ENCODE data around the gene CACNG6.

Gene CACNG6

DNA sequence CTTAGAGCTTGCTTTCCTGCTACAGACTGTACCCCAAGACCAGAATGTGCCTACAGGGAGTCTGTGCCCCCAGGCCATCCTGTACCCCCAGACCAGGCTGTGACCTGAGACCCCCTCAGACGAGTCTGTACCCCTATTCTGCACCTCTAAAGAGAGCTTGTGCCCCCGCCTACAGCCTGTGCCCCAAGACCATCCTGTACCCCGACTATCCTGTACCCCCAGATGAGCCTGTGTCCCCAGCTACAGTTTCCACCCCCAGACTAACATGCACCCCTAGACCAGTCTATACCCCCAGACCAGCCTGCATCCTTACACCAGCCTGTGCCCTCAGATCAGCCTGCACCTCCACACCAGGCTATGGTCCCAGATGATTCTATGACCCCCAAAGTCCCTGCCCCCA lies 2.0 kb downstream of the CACNG6 start:
- in situ Hi-C loops (cut with MboI; ENCODE audit: low pct_unique_long_range_greater_than_20kb, low sequenced_read_pairs) = no loop called here
- no peak for DNase-seq

DNA sequence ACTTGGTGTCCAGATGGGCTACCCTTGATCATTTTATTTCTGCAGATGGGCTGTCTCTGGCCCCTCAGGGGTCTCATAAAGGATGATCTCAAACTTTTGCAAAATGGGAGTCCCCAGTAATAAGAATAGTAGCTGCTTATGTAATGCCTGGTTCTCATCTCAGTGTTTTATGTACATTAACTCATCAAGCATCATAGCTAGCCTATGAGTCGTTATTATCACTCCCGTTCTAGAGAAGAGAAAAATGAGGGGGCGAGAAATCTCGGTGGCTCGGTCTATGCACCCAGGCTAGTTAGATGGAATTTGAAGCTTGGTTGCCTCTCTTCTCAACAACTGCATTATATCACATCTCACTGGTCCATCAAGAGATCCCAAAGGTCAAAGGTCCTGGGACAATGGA lies 3.4 kb downstream of the CACNG6 start:
- in situ Hi-C loops (cut with MboI; ENCODE audit: low pct_unique_long_range_greater_than_20kb, low sequenced_read_pairs) = no loop called here
- DNase-seq = no peak

DNA sequence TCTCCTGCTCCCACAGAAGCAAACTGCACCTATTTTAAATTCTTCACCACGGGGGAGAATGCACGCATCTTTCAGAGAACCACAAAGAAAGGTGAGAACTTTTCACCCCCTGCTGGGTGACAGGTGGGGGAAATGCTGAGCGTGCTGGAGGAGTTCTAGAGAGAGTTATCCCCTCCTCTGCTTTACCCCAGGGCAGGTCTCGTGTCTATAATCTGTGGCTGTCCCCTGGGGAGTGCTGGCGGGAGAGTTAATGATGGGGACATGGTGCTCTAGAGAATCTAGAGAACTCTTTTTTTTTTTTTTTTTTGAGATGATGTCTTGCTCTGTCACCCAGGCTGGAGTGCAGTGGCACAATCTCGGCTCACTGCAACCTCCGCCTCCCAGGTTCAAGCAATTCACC lies 6.8 kb downstream of the CACNG6 start:
- in situ Hi-C loops (cut with MboI; ENCODE audit: low pct_unique_long_range_greater_than_20kb, low sequenced_read_pairs) = no loop called here
- DNase-seq = no peak

DNA sequence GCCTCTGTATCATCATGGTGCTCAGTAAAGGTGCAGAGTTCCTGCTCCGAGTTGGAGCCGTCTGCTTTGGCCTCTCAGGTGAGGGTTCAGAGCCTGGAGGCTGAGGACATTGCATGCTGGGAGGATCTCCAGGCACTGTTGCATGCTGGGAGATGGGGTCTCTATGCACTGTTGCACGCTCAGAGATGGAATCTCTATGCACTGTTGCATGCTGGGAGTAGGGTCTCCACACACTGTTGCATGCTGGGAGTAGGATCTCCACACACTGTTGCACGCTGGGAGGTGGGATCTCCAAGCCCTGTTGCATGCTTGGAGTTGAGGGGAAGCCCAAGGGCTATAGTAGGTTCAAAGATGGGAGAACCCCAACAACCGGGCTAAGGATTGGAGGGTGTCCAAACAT lies 8.3 kb downstream of the CACNG6 start:
- in situ Hi-C loops (cut with MboI; ENCODE audit: low pct_unique_long_range_greater_than_20kb, low sequenced_read_pairs) = no loop called here
- DNase-seq = no peak

DNA sequence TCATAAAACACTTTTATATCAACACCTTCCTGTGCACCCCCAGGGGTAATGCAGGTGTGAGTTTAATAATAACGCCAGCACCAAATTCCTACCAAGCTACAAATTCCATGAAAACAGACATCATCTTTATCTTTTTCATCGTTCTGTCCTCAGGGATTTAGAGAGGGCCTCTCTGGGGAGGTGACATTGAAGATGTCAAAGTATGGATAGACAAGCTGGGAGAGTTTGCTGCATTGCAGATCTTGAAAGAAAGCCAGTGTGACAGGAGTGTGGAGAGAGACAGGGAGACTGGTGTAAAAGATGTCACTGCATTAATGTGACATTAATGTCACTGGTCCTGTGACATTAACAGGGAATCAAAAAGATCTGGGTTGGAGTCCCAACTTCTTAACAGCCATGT lies 10.1 kb downstream of the CACNG6 start:
- in situ Hi-C loops (cut with MboI; ENCODE audit: low pct_unique_long_range_greater_than_20kb, low sequenced_read_pairs) = no loop called here
- DNase-seq = no peak

DNA sequence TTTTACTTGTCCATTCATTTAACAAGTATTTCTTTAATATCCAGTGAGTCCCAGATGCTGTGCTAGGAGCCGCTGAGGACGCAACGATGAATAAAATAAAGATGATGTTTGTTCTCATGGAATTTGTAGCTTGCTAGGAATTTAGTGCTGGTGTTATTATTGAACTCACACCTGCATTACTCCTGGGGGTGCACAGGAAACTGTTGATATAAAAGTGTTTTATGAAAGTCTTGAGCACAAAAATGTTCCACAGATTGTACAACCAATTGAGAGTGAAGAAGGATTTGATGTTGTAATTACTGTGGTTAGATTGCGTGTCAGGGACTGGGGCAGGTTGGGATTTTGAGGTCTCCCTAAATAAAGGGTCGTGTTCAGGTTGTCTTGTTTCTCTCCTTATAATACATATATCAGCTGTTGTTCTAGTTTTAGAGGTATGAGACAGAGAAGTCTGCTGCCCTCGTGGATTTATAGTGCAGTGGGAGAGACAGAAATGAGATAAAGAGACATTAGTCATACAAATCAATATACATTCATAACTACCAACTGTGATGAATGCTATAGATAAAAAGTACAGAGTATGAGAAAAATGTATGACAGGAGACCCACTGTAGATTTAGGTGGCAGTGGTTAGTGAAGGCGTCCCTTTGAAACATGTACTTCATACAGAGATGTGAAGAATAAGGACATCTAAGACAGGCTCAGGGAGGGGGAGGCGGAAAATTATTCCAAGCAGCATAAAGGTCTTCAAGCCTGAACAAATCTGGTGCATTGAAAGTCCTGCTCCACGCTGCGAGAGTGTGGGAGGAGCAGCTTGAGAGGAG lies 11.3 kb downstream of the CACNG6 start:
- no peak for DNase-seq
- in situ Hi-C loops (cut with MboI; ENCODE audit: low pct_unique_long_range_greater_than_20kb, low sequenced_read_pairs) = no loop called here

DNA sequence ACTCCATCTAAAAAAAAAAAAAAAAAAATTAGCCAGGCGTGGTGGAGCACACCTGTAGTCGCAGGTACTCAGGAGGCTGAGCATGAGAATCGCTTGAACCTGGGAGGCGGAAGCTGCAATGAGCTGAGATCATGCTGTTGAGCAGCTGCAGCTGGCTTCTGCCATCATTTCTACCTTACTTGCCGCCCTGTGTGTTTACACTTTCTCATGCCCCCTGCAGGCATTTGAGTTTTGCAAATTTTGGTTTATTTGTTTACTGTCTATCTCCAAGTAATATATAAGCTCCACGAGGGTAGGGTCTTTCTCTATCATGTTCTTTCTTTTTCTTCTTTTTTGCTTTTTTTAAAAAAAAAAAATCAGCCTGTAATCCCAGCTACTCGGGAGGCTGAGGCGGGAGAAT lies 18.0 kb downstream of the CACNG6 start:
- no peak for DNase-seq

DNA sequence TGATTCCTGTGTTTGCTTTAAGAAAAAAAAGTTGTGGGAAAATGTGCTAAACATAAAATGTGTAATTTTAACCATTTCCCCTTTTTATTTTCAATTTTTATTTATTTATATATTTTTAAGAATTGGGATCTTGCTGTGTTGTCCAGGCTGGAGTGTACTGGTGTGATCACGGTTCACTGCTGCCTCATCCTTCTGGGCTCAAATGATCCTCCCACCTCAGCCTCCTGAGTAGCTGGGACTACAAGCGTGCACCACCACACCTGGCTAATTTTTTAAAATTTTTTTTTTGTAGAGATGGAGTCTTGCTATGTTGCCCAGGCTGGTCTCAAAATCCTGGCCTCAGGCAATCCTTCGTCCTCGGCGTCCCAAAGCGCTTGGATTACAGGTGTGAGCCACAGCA lies 19.0 kb downstream of the CACNG6 start:
- in situ Hi-C loops (cut with MboI; ENCODE audit: low pct_unique_long_range_greater_than_20kb, low sequenced_read_pairs) = no loop called here
- DNase-seq = no peak

More for the DNA sequence above, 18.0 kb downstream of the CACNG6 start:
- in situ Hi-C loops (cut with MboI; ENCODE audit: low pct_unique_long_range_greater_than_20kb, low sequenced_read_pairs) = no loop called here

DNA sequence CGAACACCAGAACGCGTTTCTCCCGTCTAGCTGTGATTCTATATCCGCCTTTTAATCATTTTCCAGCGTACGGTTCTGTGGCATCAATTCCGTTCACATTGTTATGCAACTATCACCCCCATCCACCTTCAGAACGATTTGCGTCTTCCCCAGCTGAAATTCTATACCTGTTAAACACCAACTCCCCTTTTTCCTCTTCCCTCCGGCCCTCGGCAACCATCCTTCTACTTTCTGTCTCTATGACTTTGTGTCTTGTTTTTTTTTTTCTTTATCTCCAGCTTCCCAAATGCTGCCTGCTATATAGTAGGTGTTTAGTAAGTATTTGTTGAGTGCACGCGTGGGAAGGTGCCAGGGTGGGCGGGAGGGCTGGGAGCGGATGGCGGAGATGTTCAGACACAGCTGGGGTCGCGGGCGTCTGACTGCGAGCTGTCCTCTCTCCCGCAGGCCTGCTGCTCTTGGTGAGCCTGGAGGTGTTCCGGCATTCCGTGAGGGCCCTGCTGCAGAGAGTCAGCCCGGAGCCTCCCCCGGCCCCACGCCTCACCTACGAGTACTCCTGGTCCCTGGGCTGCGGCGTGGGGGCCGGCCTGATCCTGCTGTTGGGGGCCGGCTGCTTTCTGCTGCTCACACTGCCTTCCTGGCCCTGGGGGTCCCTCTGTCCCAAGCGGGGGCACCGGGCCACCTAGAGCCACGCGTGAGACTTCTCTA lies 20.2 kb downstream of the CACNG6 start:
- DNase-seq = no peak
- in situ Hi-C loops (cut with MboI; ENCODE audit: low pct_unique_long_range_greater_than_20kb, low sequenced_read_pairs) = no loop called here

DNA sequence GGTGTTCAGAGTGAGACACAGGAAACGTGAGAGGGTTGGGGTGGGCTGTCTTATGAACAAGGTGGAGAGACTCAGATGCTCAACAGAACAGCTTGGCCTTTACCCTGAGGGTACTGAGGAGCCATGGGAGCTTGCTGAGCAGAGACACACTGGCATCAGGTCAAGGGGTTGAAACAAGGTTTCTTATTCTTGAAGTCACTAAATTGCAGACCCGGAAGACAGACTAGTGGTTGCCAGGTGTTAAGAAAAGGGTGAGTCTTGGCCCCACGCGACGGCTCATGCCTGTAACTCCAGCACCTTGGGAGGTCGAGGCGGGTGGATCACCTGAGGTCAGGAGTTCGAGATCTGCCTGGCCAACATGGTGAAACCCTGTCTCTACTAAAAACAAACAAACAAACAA lies 22.4 kb downstream of the CACNG6 start:
- DNase-seq = no peak
- in situ Hi-C loops (cut with MboI; ENCODE audit: low pct_unique_long_range_greater_than_20kb, low sequenced_read_pairs) = no loop called here

DNA sequence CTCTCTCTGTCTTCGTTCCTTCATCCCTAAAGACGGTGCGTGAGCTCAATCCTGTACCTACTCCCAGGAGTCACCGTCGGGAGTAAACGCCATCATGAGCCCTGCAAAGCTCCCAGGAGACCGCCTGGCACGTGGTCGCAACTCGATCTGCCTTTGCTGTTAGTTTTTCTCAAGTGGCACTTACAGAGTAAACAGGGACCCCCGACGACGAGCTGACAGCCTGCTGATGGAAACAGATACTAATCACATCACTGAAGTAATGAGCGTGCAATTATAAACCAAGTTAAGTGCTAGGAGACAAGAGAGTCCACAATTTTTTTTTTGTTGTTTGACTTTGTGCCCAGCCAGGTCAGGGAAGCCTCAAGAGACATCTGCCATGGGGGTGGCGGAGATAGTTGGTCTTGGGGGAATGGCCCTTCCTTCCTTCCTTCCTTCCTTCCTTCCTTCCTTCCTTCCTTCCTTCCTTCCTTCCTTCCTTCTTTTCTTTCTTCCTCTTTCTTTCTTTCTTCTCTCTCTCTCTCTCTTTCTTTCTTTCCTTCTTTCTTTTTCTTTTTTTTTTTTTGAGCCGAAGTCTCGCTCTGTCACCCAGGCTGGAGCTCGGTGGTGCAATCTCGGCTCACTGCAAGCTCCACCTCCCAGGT lies 23.6 kb downstream of the CACNG6 start:
- no peak for DNase-seq
- in situ Hi-C loops (cut with MboI; ENCODE audit: low pct_unique_long_range_greater_than_20kb, low sequenced_read_pairs) = no loop called here

DNA sequence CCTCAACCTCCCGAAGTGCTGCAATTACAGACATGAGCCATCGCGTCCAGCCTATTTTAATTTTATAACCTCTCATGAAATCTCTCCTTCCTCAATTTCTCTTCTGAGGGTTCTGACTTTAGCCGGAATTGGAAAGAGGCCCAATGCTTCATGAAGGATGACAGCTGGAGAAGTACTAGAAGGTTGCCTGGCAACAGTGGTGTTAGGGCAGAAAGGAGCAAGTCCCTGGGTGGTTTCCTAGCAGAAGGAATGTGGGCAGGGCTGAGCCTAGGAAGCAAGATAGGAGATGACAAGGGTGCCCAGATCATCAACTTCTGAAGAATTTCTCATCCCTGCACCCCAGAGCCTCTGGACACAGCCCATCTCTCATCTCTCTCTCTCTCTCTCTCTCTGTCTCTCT lies 25.8 kb downstream of the CACNG6 start:
- in situ Hi-C loops (cut with MboI; ENCODE audit: low pct_unique_long_range_greater_than_20kb, low sequenced_read_pairs) = no loop called here
- DNase-seq = no peak

DNA sequence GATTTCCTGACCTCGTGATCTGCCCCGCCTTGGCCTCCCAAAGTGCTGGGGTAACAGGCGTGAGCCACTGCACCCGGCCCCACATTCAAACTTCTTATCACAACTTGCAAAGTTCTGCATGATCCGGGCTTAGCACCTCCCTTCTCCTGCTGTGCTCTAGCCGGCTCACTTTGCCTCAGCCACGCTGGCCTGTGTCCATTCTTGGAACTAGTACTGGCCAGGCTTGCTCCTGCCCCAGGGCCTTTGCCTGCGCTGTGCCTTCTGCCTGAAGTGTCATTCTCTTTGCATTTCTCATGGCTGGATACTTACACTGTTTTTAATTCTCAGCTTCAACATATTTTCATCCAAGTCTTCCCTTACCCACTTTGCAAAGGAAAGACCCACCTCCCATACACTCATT lies 29.9 kb downstream of the CACNG6 start:
- no peak for DNase-seq
- in situ Hi-C loops (cut with MboI; ENCODE audit: low pct_unique_long_range_greater_than_20kb, low sequenced_read_pairs) = no loop called here

DNA sequence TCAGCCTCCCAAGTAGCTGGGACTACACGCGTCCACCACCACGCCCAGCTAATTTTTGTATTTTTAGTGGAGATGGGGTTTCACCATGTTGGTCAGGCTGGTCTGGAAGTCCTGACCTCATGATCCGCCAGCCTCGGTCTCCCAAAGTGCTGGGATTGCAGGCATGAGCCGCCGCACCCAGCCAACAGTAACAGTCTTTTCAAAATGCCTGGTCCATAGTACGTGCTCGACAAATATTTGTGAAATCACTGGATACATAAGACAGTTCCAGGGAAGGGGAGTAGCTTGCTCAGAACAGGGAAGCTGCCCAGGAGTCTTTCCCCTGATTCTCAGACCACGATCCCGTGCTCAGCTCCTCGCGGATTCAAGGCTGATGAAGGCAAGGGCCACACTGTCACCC lies 30.5 kb downstream of the CACNG6 start:
- no peak for DNase-seq
- in situ Hi-C loops (cut with MboI; ENCODE audit: low pct_unique_long_range_greater_than_20kb, low sequenced_read_pairs) = no loop called here

DNA sequence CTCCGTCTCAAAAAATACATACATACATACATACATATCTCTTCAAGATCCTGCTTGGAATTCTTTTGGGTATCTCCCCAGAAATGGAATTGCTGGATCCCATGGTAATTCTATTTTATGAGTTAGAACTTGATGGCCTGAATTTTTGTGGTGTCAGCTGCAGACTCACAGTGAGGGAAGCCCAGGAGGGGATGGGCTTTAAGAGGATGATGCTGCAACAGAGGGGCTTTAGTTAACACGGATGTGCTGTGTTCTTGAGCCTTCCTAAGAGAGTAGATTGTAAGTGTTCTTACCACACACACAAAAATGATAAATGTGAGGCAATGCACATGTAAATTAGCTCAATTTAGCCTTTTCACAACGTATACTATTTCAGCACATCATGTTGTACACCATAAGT lies 31.8 kb downstream of the CACNG6 start:
- no peak for DNase-seq
- in situ Hi-C loops (cut with MboI; ENCODE audit: low pct_unique_long_range_greater_than_20kb, low sequenced_read_pairs) = no loop called here

DNA sequence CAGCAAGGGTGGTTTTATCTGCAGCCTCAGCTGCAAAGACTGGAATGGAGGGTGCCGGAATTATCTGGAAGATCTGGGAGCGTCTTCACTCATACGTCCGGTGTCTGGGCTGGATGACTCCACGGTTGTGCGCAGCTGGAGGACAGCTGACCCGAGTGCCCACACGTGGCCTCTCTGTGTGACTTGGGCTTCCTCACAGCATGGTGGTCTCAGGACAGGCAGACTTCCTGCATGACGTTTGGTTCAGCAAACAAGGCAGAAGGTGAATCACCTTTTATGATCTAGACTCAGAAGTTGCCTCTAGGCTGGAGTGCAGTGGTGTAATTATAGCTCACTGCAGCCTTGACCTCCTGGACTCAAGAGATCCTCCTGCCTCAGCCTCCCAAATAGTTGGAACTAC lies 33.2 kb downstream of the CACNG6 start:
- in situ Hi-C loops (cut with MboI; ENCODE audit: low pct_unique_long_range_greater_than_20kb, low sequenced_read_pairs) = no loop called here
- DNase-seq = no peak

DNA sequence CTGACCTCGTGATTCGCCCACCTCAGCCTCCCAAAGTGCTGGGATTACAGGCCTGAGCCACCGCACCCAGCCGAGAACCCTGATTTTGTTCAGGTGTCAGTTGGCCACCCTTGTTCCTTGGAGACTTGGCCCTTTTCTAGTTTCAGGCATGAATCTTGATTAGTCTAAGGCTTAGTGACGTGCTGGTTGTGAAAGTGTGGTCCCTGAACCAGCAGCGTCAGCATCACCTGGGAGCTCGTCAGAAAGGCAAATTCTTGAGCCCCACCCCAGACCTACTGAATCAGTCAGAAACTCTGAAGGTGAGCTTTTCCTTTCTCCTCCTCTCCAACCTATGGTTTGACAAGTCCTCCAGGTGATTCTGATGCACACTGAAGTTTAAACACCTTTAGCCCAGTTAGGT lies 35.2 kb downstream of the CACNG6 start:
- DNase-seq = no peak
- in situ Hi-C loops (cut with MboI; ENCODE audit: low pct_unique_long_range_greater_than_20kb, low sequenced_read_pairs) = no loop called here

DNA sequence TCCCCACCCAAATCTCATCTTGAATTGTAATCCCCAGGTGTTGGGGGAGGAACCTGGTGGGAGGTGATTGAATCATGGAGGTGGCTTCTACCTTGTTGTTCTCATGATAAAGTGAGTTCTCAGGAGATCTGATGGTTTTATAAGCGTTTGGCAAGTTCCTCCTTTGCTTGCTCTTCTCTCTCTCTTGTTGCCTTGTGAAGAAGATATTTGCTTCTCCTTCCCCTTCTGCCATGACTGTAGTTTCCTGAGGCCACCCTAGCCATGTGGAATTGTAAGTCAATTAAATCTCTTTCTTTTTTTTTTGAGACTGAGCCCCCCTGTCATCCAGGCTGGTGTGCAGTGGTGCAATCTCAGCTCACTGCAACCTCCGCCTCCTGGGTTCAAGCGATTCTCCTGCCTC lies 37.9 kb downstream of the CACNG6 start:
- no peak for DNase-seq
- in situ Hi-C loops (cut with MboI; ENCODE audit: low pct_unique_long_range_greater_than_20kb, low sequenced_read_pairs) = no loop called here

DNA sequence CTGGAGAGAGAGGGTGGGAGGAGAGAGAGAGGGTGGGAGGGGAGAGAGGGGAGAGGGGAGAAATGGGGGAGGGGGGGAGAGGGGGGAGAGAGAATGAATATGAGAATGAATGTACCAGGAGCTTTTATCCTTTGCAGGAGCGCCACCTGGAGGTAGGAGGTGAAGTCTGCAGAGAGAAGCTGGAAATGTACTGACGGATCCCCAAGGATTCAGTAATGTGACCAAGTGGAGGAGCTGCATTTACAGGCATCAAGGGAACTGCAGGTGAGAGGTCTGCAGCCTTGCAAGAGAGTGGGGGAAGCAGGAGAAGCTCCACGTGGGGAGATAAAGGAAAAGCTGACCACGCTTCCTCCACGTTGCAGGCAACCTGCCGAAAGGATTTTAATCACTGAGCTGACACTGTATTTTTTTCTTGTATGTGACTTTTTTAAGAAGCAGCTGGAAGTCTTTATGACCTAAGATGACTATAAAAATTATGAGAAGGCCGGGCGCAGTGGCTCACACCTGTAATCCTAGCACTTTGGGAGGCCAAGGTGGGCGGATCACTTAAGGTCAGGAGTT lies 38.6 kb downstream of the CACNG6 start:
- DNase-seq = peak; percentile 66
- in situ Hi-C loops (cut with MboI; ENCODE audit: low pct_unique_long_range_greater_than_20kb, low sequenced_read_pairs) = no loop called here

DNA sequence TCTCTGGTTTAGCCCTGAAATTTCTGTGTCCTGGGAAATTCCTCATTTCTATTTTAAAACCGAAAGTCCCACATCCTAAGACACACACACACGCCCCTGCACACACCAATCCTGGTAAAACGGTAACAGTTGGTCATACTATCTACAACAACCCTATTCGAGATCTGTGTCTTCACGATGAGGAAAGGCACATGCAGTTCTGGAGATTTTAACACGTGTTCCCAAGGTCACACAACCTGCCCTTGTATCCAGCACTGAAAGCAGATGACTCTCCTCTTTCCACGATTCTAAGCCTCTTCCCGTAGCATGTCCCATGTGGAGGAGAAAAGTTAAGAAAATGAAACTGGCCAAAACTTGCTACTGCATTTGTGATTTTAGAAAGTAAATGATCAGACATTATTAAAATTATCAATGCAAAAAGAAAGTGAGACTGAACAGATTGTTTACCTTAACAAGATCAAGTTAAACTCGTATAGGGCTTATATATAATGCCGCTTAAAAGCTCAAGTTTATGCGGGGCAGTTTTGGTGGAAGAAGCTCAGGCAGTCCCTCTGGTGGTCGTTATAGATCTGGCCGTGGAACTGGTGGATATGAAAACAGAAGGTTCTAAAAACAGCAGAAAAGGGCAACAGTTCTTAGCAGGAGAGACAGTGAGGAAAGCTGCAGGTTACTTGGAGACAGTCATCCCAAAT lies 39.6 kb downstream of the CACNG6 start:
- in situ Hi-C loops (cut with MboI; ENCODE audit: low pct_unique_long_range_greater_than_20kb, low sequenced_read_pairs) = no loop called here

More for the DNA sequence above, 39.6 kb downstream of the CACNG6 start:
- peak; percentile 60 for DNase-seq

Measured in KBM-7 (cell line).